IMR-90 (cell line): Measurements from ENCODE around the gene LSM14B. TPM values are rescaled to one million over a fixed set of nuclear protein-coding genes. Genes with fewer than 3 reads are reported as not detected.

ENCODE experiments used
- ATAC-seq: fragments of 200-7000 bp; cut with Tn5 transposase; 2 replicates; pipeline ENCODE4 v1.9.1; 2020; ENCODE audit warnings: low read depth, mild to moderate bottlenecking, moderate library complexity
- BruUV-seq: library from RNA; stranded (reverse); fragments of 400-500 nt; replicated peaks from 2 replicates; lab custom pipeline; 2021; lab: Mats Ljungman, UMichigan
- CTCF ChIA-PET: fragments of 300-600 bp; formaldehyde crosslinking; extraction: SDS; loops from one replicate; lab custom pipeline; 2021; ENCODE audit warnings: antibody characterized with exemption; lab: Yijun Ruan, JAX
- POLR2A ChIA-PET: fragments of 300-600 bp; sonication (Branson Sonifier 250); formaldehyde crosslinking; loops from one replicate; lab custom pipeline; 2022; ENCODE audit warnings: antibody characterized with exemption; ENCODE audit not compliant: unreplicated experiment; lab: Charles Lee
- DNase-seq: peaks from one replicate; pipeline ENCODE4 v3.0.0; 2013
- H2AFZ ChIP-seq: replicated peaks from 2 replicates; pipeline ENCODE3; 2013; ENCODE audit warnings: low read length, mild to moderate bottlenecking; ENCODE audit not compliant: poor library complexity
- H2AK5ac ChIP-seq: 2 replicates; pipeline ENCODE4 v1.6.1; 2013; ENCODE audit warnings: low read depth, low read length, inconsistent platforms
- H2AK9ac ChIP-seq: replicated peaks from 2 replicates; pipeline ENCODE3; 2013; ENCODE audit warnings: mild to moderate bottlenecking, low read depth, low read length, moderate library complexity; ENCODE audit not compliant: poor library complexity
- H2BK120ac ChIP-seq: 2 replicates; pipeline ENCODE4 v1.6.1; 2013; ENCODE audit warnings: low read depth, low read length, inconsistent platforms
- H2BK15ac ChIP-seq: 3 replicates; pipeline ENCODE4 v1.6.1; 2013; ENCODE audit warnings: low read depth, low read length, inconsistent platforms
- H2BK20ac ChIP-seq: 2 replicates; pipeline ENCODE4 v1.6.1; 2013; ENCODE audit warnings: low read depth, mild to moderate bottlenecking, inconsistent platforms, low read length, moderate library complexity
- H2BK5ac ChIP-seq: 2 replicates; pipeline ENCODE4 v1.6.1; 2013; ENCODE audit warnings: mild to moderate bottlenecking, low read depth, low read length, inconsistent platforms; ENCODE audit not compliant: poor library complexity, severe bottlenecking
- H3K14ac ChIP-seq: replicated peaks from 2 replicates; pipeline ENCODE4 v1.6.1; 2013; ENCODE audit warnings: low read depth, low read length, inconsistent platforms
- H3K18ac ChIP-seq: 2 replicates; pipeline ENCODE4 v1.6.1; 2013; ENCODE audit warnings: low read depth, low read length, control low read depth
- H3K23ac ChIP-seq: 2 replicates; pipeline ENCODE4 v1.6.1; 2013; ENCODE audit warnings: low read depth, low read length, inconsistent platforms
- H3K27ac ChIP-seq: 2 replicates; pipeline ENCODE4 v1.5.1; 2013; ENCODE audit warnings: mild to moderate bottlenecking, control low read depth, low read length; ENCODE audit not compliant: insufficient read depth
- H3K27me3 ChIP-seq: 2 replicates; pipeline ENCODE4 v1.6.1; 2013; ENCODE audit warnings: low read length; ENCODE audit not compliant: control insufficient read depth, insufficient read depth
- H3K36me3 ChIP-seq: 2 replicates; pipeline ENCODE4 v1.6.1; 2013; ENCODE audit warnings: low read length, mixed read lengths; ENCODE audit not compliant: control insufficient read depth, insufficient read depth
- H3K4ac ChIP-seq: 2 replicates; pipeline ENCODE4 v1.6.1; 2013; ENCODE audit warnings: low read depth, low read length, inconsistent platforms
- H3K4me1 ChIP-seq: 2 replicates; pipeline ENCODE4 v1.6.1; 2013; ENCODE audit warnings: low read length, mixed read lengths; ENCODE audit not compliant: control insufficient read depth, insufficient read depth
- H3K4me2 ChIP-seq: 2 replicates; pipeline ENCODE4 v1.6.1; 2013; ENCODE audit warnings: low read depth, mild to moderate bottlenecking, control low read depth, low read length, moderate library complexity
- H3K4me3 ChIP-seq: 2 replicates; pipeline ENCODE4 v1.5.1; 2013; ENCODE audit warnings: low read depth, mild to moderate bottlenecking, control low read depth, low read length, moderate library complexity; ENCODE audit not compliant: insufficient read depth
- H3K56ac ChIP-seq: 2 replicates; pipeline ENCODE4 v1.6.1; 2013; ENCODE audit warnings: low read length, inconsistent platforms; ENCODE audit not compliant: insufficient read depth; ENCODE audit errors: extremely low read depth
- H3K79me1 ChIP-seq, 2 experiments: 2 replicates each; pipeline ENCODE4 v1.6.1; 2013; ENCODE audit warnings: low read length in 2 of 2, inconsistent platforms in 1 of 2, low read depth in 1 of 2
- H3K9ac ChIP-seq: 2 replicates; pipeline ENCODE4 v1.6.1; 2013; ENCODE audit warnings: low read depth, low read length, control low read depth
- H3K9me1 ChIP-seq: 2 replicates; pipeline ENCODE4 v1.6.1; 2013; ENCODE audit warnings: low read length, inconsistent platforms; ENCODE audit not compliant: insufficient read depth
- H3K9me3 ChIP-seq: 2 replicates; pipeline ENCODE4 v1.6.1; 2013; ENCODE audit warnings: low read length; ENCODE audit not compliant: control insufficient read depth, insufficient read depth
- H4K20me1 ChIP-seq: 2 replicates; pipeline ENCODE4 v1.6.1; 2013; ENCODE audit warnings: low read length, inconsistent platforms; ENCODE audit not compliant: insufficient read depth
- H4K5ac ChIP-seq: 2 replicates; pipeline ENCODE4 v1.6.1; 2013; ENCODE audit warnings: mild to moderate bottlenecking, low read depth, low read length, control low read depth
- H4K8ac ChIP-seq, 2 experiments: 2 replicates each; pipeline ENCODE4 v1.6.1; 2013; ENCODE audit warnings: low read depth in 2 of 2, low read length in 2 of 2, control low read depth in 1 of 2, inconsistent platforms in 1 of 2
- H4K91ac ChIP-seq: 2 replicates; pipeline ENCODE4 v1.6.1; 2013; ENCODE audit warnings: low read depth, low read length, inconsistent platforms; ENCODE audit not compliant: insufficient read depth
- BHLHE40 ChIP-seq: fragments of 150-350 bp; IDR thresholded peaks from 2 replicates; pipeline ENCODE4 v1.6.1; 2016; ENCODE audit warnings: mild to moderate bottlenecking, low read depth, low read length
- CEBPB ChIP-seq: IDR thresholded peaks from 2 replicates; pipeline ENCODE4 v1.6.1; 2012; ENCODE audit warnings: low read depth, low read length, improper control_type of control experiment
- CHD1 ChIP-seq: IDR thresholded peaks from 2 replicates; pipeline ENCODE4 v1.6.1; 2012; ENCODE audit warnings: low read depth, low read length, improper control_type of control experiment
- CTCF ChIP-seq: conservative IDR thresholded peaks from 2 replicates; pipeline ENCODE4 v1.5.1; 2012; ENCODE audit warnings: mild to moderate bottlenecking, low read depth, low read length, improper control_type of control experiment
- ELK1 ChIP-seq: fragments of 150-350 bp; IDR thresholded peaks from 2 replicates; pipeline ENCODE4 v1.6.1; 2016; ENCODE audit warnings: low read depth, mild to moderate bottlenecking, low read length, moderate library complexity, borderline replicate concordance
- FOS ChIP-seq: fragments of 150-350 bp; IDR thresholded peaks from 2 replicates; pipeline ENCODE4 v1.6.1; 2016; ENCODE audit warnings: low read depth, low read length
- MAFK ChIP-seq: IDR thresholded peaks from 2 replicates; pipeline ENCODE4 v1.6.1; 2012; ENCODE audit warnings: low read depth, low read length, improper control_type of control experiment
- MAZ ChIP-seq: IDR thresholded peaks from 2 replicates; pipeline ENCODE4 v1.6.1; 2012; ENCODE audit warnings: low read depth, mild to moderate bottlenecking, low read length, improper control_type of control experiment, moderate library complexity, borderline replicate concordance
- MXI1 ChIP-seq: IDR thresholded peaks from 2 replicates; pipeline ENCODE4 v1.6.1; 2012; ENCODE audit warnings: low read depth, mild to moderate bottlenecking, low read length, moderate library complexity, borderline replicate concordance
- NFE2L2 ChIP-seq: fragments of 150-350 bp; IDR thresholded peaks from 2 replicates; pipeline ENCODE4 v1.6.1; 2016; ENCODE audit warnings: low read depth, mild to moderate bottlenecking, low read length
- POLR2A ChIP-seq: IDR thresholded peaks from 2 replicates; pipeline ENCODE4 v1.6.1; 2012; ENCODE audit warnings: mild to moderate bottlenecking, low read depth, low read length
- RAD21 ChIP-seq: IDR thresholded peaks from 2 replicates; pipeline ENCODE4 v1.6.1; 2012; ENCODE audit warnings: low read length, improper control_type of control experiment
- RCOR1 ChIP-seq: IDR thresholded peaks from 2 replicates; pipeline ENCODE4 v1.6.1; 2012; ENCODE audit warnings: mild to moderate bottlenecking, low read length, improper control_type of control experiment; ENCODE audit not compliant: insufficient replicate concordance
- RFX5 ChIP-seq: IDR thresholded peaks from 2 replicates; pipeline ENCODE4 v1.8.0; 2012; ENCODE audit warnings: low read depth, mild to moderate bottlenecking, low read length, moderate library complexity
- SMC3 ChIP-seq: fragments of 150-350 bp; IDR thresholded peaks from 2 replicates; pipeline ENCODE4 v1.6.1; 2016; ENCODE audit warnings: low read depth, mild to moderate bottlenecking, antibody characterized with exemption, low read length, moderate library complexity
- USF2 ChIP-seq: fragments of 150-350 bp; IDR thresholded peaks from 2 replicates; pipeline ENCODE4 v1.6.1; 2017; ENCODE audit warnings: mild to moderate bottlenecking, antibody characterized with exemption, low read length, low read depth
- WGBS, 2 experiments: methylation state at CpG; one replicate each; pipeline versions ENCODE4 v1.1.5 to v1.1.7; 2013; ENCODE audit warnings: missing lambda C conversion rate in 2 of 2; ENCODE audit not compliant: insufficient read length in 1 of 2; ENCODE audit errors: extremely low coverage in 2 of 2; 5-methylcytosine and 5-hydroxymethylcytosine counted together
- dilution Hi-C: fragments of 300-500 bp; cut with HindIII; formaldehyde crosslinking; loops from one replicate; pipeline ENCODE4 v1.14.3; 2018; ENCODE audit warnings: low sequenced_read_pairs; ENCODE audit not compliant: unreplicated experiment
- in situ Hi-C: fragments of 300-500 bp; cut with MboI; formaldehyde crosslinking; loops from 3 replicates; pipeline ENCODE4 v1.14.3; 2019; ENCODE audit warnings: low sequenced_read_pairs, inconsistent platforms, mixed read lengths
- intact Hi-C: fragments of 100-400 bp; cut with micrococcal nuclease; formaldehyde crosslinking; loops from 2 replicates; pipeline ENCODE4 v1.10.0; 2022
- polyA plus RNA-seq, 3 experiments: library from polyadenylated mRNA; depleted of rRNA; stranded (reverse); fragments of >200 nt; gene quantifications; 2 replicates each; pipeline ENCODE4 v1.2.3, GENCODE V29; 2012; ENCODE audit warnings: low replicate concordance in 1 of 3
- total RNA-seq: library from RNA; depleted of rRNA; stranded (reverse); fragments of >200 nt; gene quantifications from 2 replicates; pipeline ENCODE4 v1.2.3, GENCODE V29; 2012

LSM14B gene
- total and polyA plus RNA-seq, 2 of the 4 experiments (the other 2 are of a cell fraction) = 23.7 to 41.1 TPM

GRCh38 chr20:62156254-62156556, 33.9 kb downstream of the LSM14B start:
- H2BK5ac ChIP-seq = no peak overlapping the region
- H3K9ac ChIP-seq = no peak overlapping the region
- DNase-seq (no peak), ATAC-seq (no peak)
- no peak overlapping the region for H3K4ac ChIP-seq
- no TSS peak for BruUV-seq
- no peak overlapping the region for H4K8ac ChIP-seq
- no peak overlapping the region for H2AFZ ChIP-seq
- H3K14ac ChIP-seq = no peak overlapping the region
- WGBS, 2 experiments = no CpG with 5 or more reads among the region's 3 CpGs
- peaks cover 12% of the 10 kb centered on the region; the same call in 1 of the 2 replicates for H3K9me1 ChIP-seq
- peaks cover 81% of the 10 kb centered on the region for H4K20me1 ChIP-seq
- no peak overlapping the region for H3K27ac ChIP-seq
- peaks cover 6% of the 10 kb centered on the region for H3K4me1 ChIP-seq
- H2BK15ac ChIP-seq = no peak overlapping the region
- peaks cover 23% of the 10 kb centered on the region for H3K36me3 ChIP-seq
- no peak overlapping the region for H4K5ac ChIP-seq
- H3K56ac ChIP-seq = no peak overlapping the region
- dilution Hi-C loops = no loop called here
- no peaks in the 10 kb centered on the region for H3K27me3 ChIP-seq
- H4K91ac ChIP-seq = no peak overlapping the region
- no peak overlapping the region for H3K18ac ChIP-seq
- in situ Hi-C loops = no loop called here
- H3K79me1 ChIP-seq = peaks cover 15 to 84% of the 10 kb centered on the region in 2 experiments
- H3K23ac ChIP-seq = no peak overlapping the region
- no peak overlapping the region for H3K4me3 ChIP-seq
- ChIA-PET POLR2A (no interaction called here), CTCF (no interaction called here)
- peak overlapping the region; percentile 39 for H2AK9ac ChIP-seq
- intact Hi-C loops = no loop called here
- H3K4me2 ChIP-seq = no peak overlapping the region
- H2AK5ac ChIP-seq = no peak overlapping the region
- TF ChIP-seq RFX5 (no peak), BHLHE40 (no peak), POLR2A (no peak), ELK1 (no peak), CHD1 (no peak), FOS (no peak), RAD21 (no peak), MAFK (no peak), SMC3 (no peak), NFE2L2 (no peak), CEBPB (no peak), MXI1 (no peak), RCOR1 (no peak), CTCF (no peak), USF2 (no peak), MAZ (no peak)
- no peak overlapping the region for H2BK120ac ChIP-seq
- no peak overlapping the region for H2BK20ac ChIP-seq
- H3K9me3 ChIP-seq = no peaks in the 10 kb centered on the region
